Stimulated activated memory B cell treated with anti-CD40 and anti-IgM and Interleukin-4, amounts not matched to agents 10 μg/mL and 1 μg/mL and 100 μg/mL, for 72 hours (primary cell): ENCODE data around the gene IDUA.

Experiments
- ATAC-seq: fragments of 150-1000 bp; cut with Tn5 transposase; 2 replicates; pipeline ENCODE4 v1.10.0; 2021
- H3K27ac Mint-ChIP-seq: one replicate; pipeline ENCODE4 v1.8.0; 2022; ENCODE audit warnings: mild to moderate bottlenecking, mixed read lengths
- H3K27me3 Mint-ChIP-seq: one replicate; pipeline ENCODE4 v1.8.0; 2022; ENCODE audit warnings: mixed read lengths
- H3K36me3 Mint-ChIP-seq: one replicate; pipeline ENCODE4 v1.8.0; 2022; ENCODE audit warnings: mixed read lengths
- H3K4me1 Mint-ChIP-seq: one replicate; pipeline ENCODE4 v1.8.0; 2022; ENCODE audit warnings: mixed read lengths
- H3K4me3 Mint-ChIP-seq: one replicate; pipeline ENCODE4 v1.8.0; 2022; ENCODE audit warnings: mild to moderate bottlenecking, moderate library complexity, mixed read lengths
- H3K9me3 Mint-ChIP-seq: one replicate; pipeline ENCODE4 v1.8.0; 2022; ENCODE audit warnings: mixed read lengths

IDUA gene

GRCh38 chr4:1009542-1010394 is 22.9 kb downstream of the IDUA start:
- Mint-ChIP-seq H3K4me1 (peaks cover 36% of the 10 kb centered on the region), H3K4me3 (peak overlapping the region; percentile 93), H3K9me3 (peaks cover 2% of the 10 kb centered on the region), H3K36me3 (no peaks in the 10 kb centered on the region), H3K27me3 (peaks cover 48% of the 10 kb centered on the region), H3K27ac (peak overlapping the region; percentile 78)
- peak; percentile 83 for ATAC-seq

GRCh38 chr4:1010395-1011021 is 23.7 kb downstream of the IDUA start:
- H3K27me3 Mint-ChIP-seq: peaks cover 40% of the 10 kb centered on the region
- H3K36me3 Mint-ChIP-seq: no peaks in the 10 kb centered on the region
- ATAC-seq: peak; percentile 9
- peaks cover 36% of the 10 kb centered on the region for H3K4me1 Mint-ChIP-seq
- peak overlapping the region; percentile 78 for H3K27ac Mint-ChIP-seq
- peaks cover 2% of the 10 kb centered on the region for H3K9me3 Mint-ChIP-seq
- H3K4me3 Mint-ChIP-seq: peak overlapping the region; percentile 93

- peak within 1 kb of the TSS; percentile 78 for H3K27ac Mint-ChIP-seq
- no peaks in the 10 kb centered on the region for H3K36me3 Mint-ChIP-seq
- H3K4me3 Mint-ChIP-seq: peak within 1 kb of the TSS; percentile 93
- peak; percentile 73 for ATAC-seq
- peaks cover 36% of the 10 kb centered on the region for H3K4me1 Mint-ChIP-seq
- peaks cover 2% of the 10 kb centered on the region for H3K9me3 Mint-ChIP-seq
- peaks cover 34% of the 10 kb centered on the region for H3K27me3 Mint-ChIP-seq
Measured at GRCh38 chr4:1011022-1011665, 24.3 kb downstream of the IDUA start, which contains the start of gene FGFRL1. TSS of gene FGFRL1 (plus strand) at chr4:1011626. CDS start at chr4:1012486, 860 bp downstream.

- H3K4me1 Mint-ChIP-seq: peaks cover 36% of the 10 kb centered on the region
- no peaks in the 10 kb centered on the region for H3K36me3 Mint-ChIP-seq
- peaks cover 2% of the 10 kb centered on the region for H3K9me3 Mint-ChIP-seq
- H3K27ac Mint-ChIP-seq: no peak overlapping the region
- no peak for ATAC-seq
- peaks cover 29% of the 10 kb centered on the region for H3K27me3 Mint-ChIP-seq
- no peak overlapping the region for H3K4me3 Mint-ChIP-seq
Measured at GRCh38 chr4:1011666-1012033, 24.8 kb downstream of the IDUA start.

GRCh38 chr4:1012034-1012739 is 25.3 kb downstream of the IDUA start:
- Mint-ChIP-seq H3K36me3 (no peaks in the 10 kb centered on the region), H3K4me3 (peak overlapping the region; percentile 63), H3K27ac (no peak overlapping the region)

GRCh38 chr4:1013225-1014073 is 26.6 kb downstream of the IDUA start:
- Mint-ChIP-seq H3K4me3 (peak overlapping the region; percentile 38), H3K4me1 (peaks cover 35% of the 10 kb centered on the region), H3K36me3 (no peaks in the 10 kb centered on the region), H3K9me3 (no peaks in the 10 kb centered on the region), H3K27me3 (peaks cover 11% of the 10 kb centered on the region), H3K27ac (no peak overlapping the region)
- ATAC-seq: no peak

More at GRCh38 chr4:1012034-1012739, 25.3 kb downstream of the IDUA start:
- peaks cover 23% of the 10 kb centered on the region for H3K27me3 Mint-ChIP-seq
- H3K4me1 Mint-ChIP-seq: peaks cover 31% of the 10 kb centered on the region
- H3K9me3 Mint-ChIP-seq: peaks cover 2% of the 10 kb centered on the region
- ATAC-seq: no peak

- H3K27ac Mint-ChIP-seq: no peak overlapping the region
- H3K27me3 Mint-ChIP-seq: no peaks in the 10 kb centered on the region
- ATAC-seq: no peak
- peaks cover 25% of the 10 kb centered on the region for H3K4me1 Mint-ChIP-seq
- H3K4me3 Mint-ChIP-seq: no peak overlapping the region
- H3K36me3 Mint-ChIP-seq: no peaks in the 10 kb centered on the region
- H3K9me3 Mint-ChIP-seq: no peaks in the 10 kb centered on the region
Measured at GRCh38 chr4:1014291-1015167, 27.7 kb downstream of the IDUA start.

- ATAC-seq: no peak
- H3K36me3 Mint-ChIP-seq: no peaks in the 10 kb centered on the region
- peaks cover 24% of the 10 kb centered on the region for H3K4me1 Mint-ChIP-seq
- no peaks in the 10 kb centered on the region for H3K9me3 Mint-ChIP-seq
- no peak overlapping the region for H3K4me3 Mint-ChIP-seq
- no peaks in the 10 kb centered on the region for H3K27me3 Mint-ChIP-seq
- no peak overlapping the region for H3K27ac Mint-ChIP-seq
Measured at GRCh38 chr4:1015179-1015578, 28.3 kb downstream of the IDUA start.

GRCh38 chr4:1015746-1016145 is 28.9 kb downstream of the IDUA start:
- no peak for ATAC-seq
- Mint-ChIP-seq H3K4me3 (no peak overlapping the region), H3K4me1 (peaks cover 18% of the 10 kb centered on the region), H3K36me3 (no peaks in the 10 kb centered on the region), H3K27ac (no peak overlapping the region), H3K27me3 (no peaks in the 10 kb centered on the region), H3K9me3 (no peaks in the 10 kb centered on the region)

GRCh38 chr4:1017211-1017610 is 30.4 kb downstream of the IDUA start:
- peaks cover 28% of the 10 kb centered on the region for H3K4me1 Mint-ChIP-seq
- no peak overlapping the region for H3K4me3 Mint-ChIP-seq
- H3K27me3 Mint-ChIP-seq: no peaks in the 10 kb centered on the region
- ATAC-seq: no peak
- H3K36me3 Mint-ChIP-seq: no peaks in the 10 kb centered on the region
- H3K9me3 Mint-ChIP-seq: no peaks in the 10 kb centered on the region
- H3K27ac Mint-ChIP-seq: no peak overlapping the region

- Mint-ChIP-seq H3K27ac (peak overlapping the region; percentile 49), H3K27me3 (no peaks in the 10 kb centered on the region), H3K4me3 (no peak overlapping the region), H3K4me1 (peaks cover 26% of the 10 kb centered on the region), H3K36me3 (no peaks in the 10 kb centered on the region), H3K9me3 (no peaks in the 10 kb centered on the region)
- ATAC-seq: no peak
Measured at GRCh38 chr4:1017706-1018105, 30.9 kb downstream of the IDUA start.

GRCh38 chr4:1018147-1019020 is 31.5 kb downstream of the IDUA start:
- Mint-ChIP-seq H3K27ac (peak overlapping the region; percentile 49), H3K4me1 (peaks cover 24% of the 10 kb centered on the region), H3K9me3 (no peaks in the 10 kb centered on the region), H3K27me3 (no peaks in the 10 kb centered on the region), H3K36me3 (no peaks in the 10 kb centered on the region), H3K4me3 (no peak overlapping the region)
- ATAC-seq: no peak

- Mint-ChIP-seq H3K4me1 (peaks cover 24% of the 10 kb centered on the region), H3K9me3 (no peaks in the 10 kb centered on the region), H3K36me3 (no peaks in the 10 kb centered on the region), H3K27me3 (no peaks in the 10 kb centered on the region), H3K27ac (no peak overlapping the region), H3K4me3 (no peak overlapping the region)
- ATAC-seq: no peak
Measured at GRCh38 chr4:1019320-1019719, 32.5 kb downstream of the IDUA start.
